Measurements from ENCODE around the gene FANCM. TPM values are rescaled to one million over a fixed set of nuclear protein-coding genes. Genes with fewer than 3 reads are reported as not detected.

The FANCM gene
- total RNA-seq, 1 experiment from 2014 or later = 20.8 TPM

DNA sequence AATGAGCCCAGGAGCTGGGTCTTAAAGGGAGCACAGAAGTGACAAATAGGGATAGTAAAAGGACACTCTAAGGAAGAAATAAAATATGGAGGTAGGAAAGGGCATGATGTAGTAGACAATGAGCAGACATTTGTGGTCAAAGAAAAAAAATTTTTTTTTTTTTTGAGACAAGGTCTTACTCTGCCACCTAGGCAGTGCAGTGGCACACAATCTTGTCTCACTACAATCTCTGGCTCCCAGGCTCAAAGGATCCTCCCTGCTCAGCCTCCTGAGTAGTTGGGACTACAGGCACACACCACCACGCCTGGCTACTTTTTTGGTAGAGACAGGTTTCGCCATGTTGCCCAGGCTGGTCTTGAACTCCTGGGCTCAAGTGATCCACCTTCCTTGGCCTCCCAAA lies 10.0 kb upstream of the FANCM start:
- CTCF ChIA-PET = no interaction called here
- intact Hi-C loops (cut with micrococcal nuclease; ENCODE audit: unreplicated experiment) = no loop called here
- TF ChIP-seq, protein P1, sequence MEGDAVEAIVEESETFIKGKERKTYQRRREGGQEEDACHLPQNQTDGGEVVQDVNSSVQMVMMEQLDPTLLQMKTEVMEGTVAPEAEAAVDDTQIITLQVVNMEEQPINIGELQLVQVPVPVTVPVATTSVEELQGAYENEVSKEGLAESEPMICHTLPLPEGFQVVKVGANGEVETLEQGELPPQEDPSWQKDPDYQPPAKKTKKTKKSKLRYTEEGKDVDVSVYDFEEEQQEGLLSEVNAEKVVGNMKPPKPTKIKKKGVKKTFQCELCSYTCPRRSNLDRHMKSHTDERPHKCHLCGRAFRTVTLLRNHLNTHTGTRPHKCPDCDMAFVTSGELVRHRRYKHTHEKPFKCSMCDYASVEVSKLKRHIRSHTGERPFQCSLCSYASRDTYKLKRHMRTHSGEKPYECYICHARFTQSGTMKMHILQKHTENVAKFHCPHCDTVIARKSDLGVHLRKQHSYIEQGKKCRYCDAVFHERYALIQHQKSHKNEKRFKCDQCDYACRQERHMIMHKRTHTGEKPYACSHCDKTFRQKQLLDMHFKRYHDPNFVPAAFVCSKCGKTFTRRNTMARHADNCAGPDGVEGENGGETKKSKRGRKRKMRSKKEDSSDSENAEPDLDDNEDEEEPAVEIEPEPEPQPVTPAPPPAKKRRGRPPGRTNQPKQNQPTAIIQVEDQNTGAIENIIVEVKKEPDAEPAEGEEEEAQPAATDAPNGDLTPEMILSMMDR (conservative IDR thresholded peaks at IDR 0.05; ENCODE audit: low read depth, low read length) = no peak
- no peak for TF ChIP-seq EZH2 (IDR thresholded peaks at IDR 0.05; ENCODE audit: borderline replicate concordance, low read depth, low read length, poor library complexity, severe bottlenecking)

DNA sequence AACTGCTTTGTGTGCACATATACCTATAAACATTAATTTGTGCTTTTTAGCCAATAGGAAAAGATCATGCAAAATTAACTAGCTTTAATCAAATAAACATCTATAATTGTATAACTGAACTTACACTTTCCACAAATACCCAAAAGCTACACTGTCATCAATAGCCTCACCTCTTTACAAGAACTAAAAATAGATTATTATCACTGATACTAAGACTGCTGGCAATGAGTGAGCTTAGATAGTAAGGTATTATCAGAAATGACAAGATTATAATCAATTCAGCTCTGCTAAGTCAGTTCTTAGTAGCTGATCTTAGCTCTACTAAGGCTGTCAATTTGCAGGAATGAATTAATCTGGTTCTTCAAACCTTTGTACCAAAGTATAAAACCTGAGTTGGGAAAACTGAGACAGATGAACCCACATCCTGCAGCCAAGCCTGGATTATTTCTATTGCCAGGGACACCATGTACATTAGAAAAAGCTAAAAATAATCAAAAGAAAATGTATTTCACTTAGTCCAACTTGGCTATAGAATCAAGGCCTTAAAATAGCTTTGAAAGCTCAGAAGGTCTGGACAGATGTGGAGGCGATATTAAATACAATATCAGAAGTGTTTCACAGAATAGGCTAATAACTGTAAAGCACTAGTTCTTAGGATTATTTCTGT lies 6.6 kb upstream of the FANCM start:
- no peaks in the 10 kb centered on the region for H3K27me3 ChIP-seq (replicated peaks; ENCODE audit: insufficient read depth, low read depth, low read length, poor library complexity)
- CTCF ChIA-PET = interaction anchor here (0.6 kb wide), 1 partner anchor 167 kb away, joined by 3 read pairs; the partner anchor contains the start of genes KLHL28 and TOGARAM1
- H3K27ac ChIP-seq (ENCODE audit: low read depth, low read length, poor library complexity, severe bottlenecking) = no peak overlapping the region
- intact Hi-C loops (cut with micrococcal nuclease; ENCODE audit: unreplicated experiment) = no loop called here
- POLR2A ChIA-PET (ENCODE audit: low non-redundant PET) = no interaction called here
- H3K9me3 ChIP-seq (ENCODE audit: low read depth, low read length, poor library complexity, severe bottlenecking) = no peaks in the 10 kb centered on the region
- BruUV-seq (replicated peaks) = no TSS peak
- DNase-seq (ENCODE audit: low spot score) = no peak
- peaks cover 5% of the 10 kb centered on the region for H3K4me1 ChIP-seq (ENCODE audit: insufficient read depth, low read length, poor library complexity, severe bottlenecking)
- no peak overlapping the region for H3K4me3 ChIP-seq (ENCODE audit: low read depth, low read length, poor library complexity, severe bottlenecking)
- peaks cover 26% of the 10 kb centered on the region for H3K36me3 ChIP-seq (ENCODE audit: insufficient read depth, low read length, poor library complexity, severe bottlenecking)
- TF ChIP-seq EZH2 (IDR thresholded peaks at IDR 0.05; ENCODE audit: borderline replicate concordance, low read depth, low read length, poor library complexity, severe bottlenecking) = no peak
- TF ChIP-seq, protein P1 (conservative IDR thresholded peaks at IDR 0.05; ENCODE audit: low read depth, low read length) = no peak

More for the DNA sequence above, 10.0 kb upstream of the FANCM start:
- Histone ChIP-seq H3K27me3 (replicated peaks; ENCODE audit: insufficient read depth, low read depth, low read length, poor library complexity) (no peaks in the 10 kb centered on the region), H3K4me3 (ENCODE audit: low read depth, low read length, poor library complexity, severe bottlenecking) (no peak overlapping the region), H3K4me1 (ENCODE audit: insufficient read depth, low read length, poor library complexity, severe bottlenecking) (no peaks in the 10 kb centered on the region), H3K36me3 (ENCODE audit: insufficient read depth, low read length, poor library complexity, severe bottlenecking) (peaks cover 56% of the 10 kb centered on the region), H3K27ac (ENCODE audit: low read depth, low read length, poor library complexity, severe bottlenecking) (no peak overlapping the region), H3K9me3 (ENCODE audit: low read depth, low read length, poor library complexity, severe bottlenecking) (no peaks in the 10 kb centered on the region)
- DNase-seq (ENCODE audit: low spot score) = no peak
- BruUV-seq (replicated peaks) = no TSS peak
- POLR2A ChIA-PET (ENCODE audit: low non-redundant PET) = no interaction called here

DNA sequence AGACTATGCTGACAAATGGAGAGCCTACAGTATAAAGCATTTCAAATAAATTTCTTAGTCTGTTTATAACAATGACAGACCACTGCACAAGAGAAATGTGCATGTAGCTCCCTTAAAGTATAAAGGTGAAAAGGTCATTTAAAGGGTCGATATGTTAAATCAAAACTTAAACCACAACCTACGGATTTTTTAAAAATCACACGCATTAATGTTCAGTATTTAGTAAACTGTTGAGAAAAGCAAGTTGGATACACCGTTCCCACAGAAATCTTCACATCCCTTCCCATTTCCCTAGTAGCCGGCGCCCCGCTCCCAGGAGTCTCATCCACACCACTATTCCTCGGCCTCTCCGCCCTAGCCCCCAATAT lies 2.1 kb upstream of the FANCM start:
- no peak for DNase-seq (ENCODE audit: low spot score)
- POLR2A ChIA-PET (ENCODE audit: low non-redundant PET) = interaction anchor here (0.6 kb wide), 1 partner anchor 19 kb away, joined by 3 read pairs; no protein-coding TSS in a partner anchor
- Histone ChIP-seq H3K4me3 (ENCODE audit: low read depth, low read length, poor library complexity, severe bottlenecking) (peak overlapping the region; percentile 83), H3K4me1 (ENCODE audit: insufficient read depth, low read length, poor library complexity, severe bottlenecking) (peaks cover 12% of the 10 kb centered on the region), H3K36me3 (ENCODE audit: insufficient read depth, low read length, poor library complexity, severe bottlenecking) (no peaks in the 10 kb centered on the region), H3K27me3 (replicated peaks; ENCODE audit: insufficient read depth, low read depth, low read length, poor library complexity) (no peaks in the 10 kb centered on the region), H3K27ac (ENCODE audit: low read depth, low read length, poor library complexity, severe bottlenecking) (peak overlapping the region; percentile 92), H3K9me3 (ENCODE audit: low read depth, low read length, poor library complexity, severe bottlenecking) (no peaks in the 10 kb centered on the region)
- intact Hi-C loops (cut with micrococcal nuclease; ENCODE audit: unreplicated experiment) = loop anchor here (2.0 to 5.0 kb wide), 3 partner anchors 119 to 221 kb away; partner anchors contain the start of genes KLHL28 and MIS18BP1
- TF ChIP-seq EZH2 (IDR thresholded peaks at IDR 0.05; ENCODE audit: borderline replicate concordance, low read depth, low read length, poor library complexity, severe bottlenecking) = no peak
- TF ChIP-seq, protein P1 (conservative IDR thresholded peaks at IDR 0.05; ENCODE audit: low read depth, low read length) = no peak
- CTCF ChIA-PET = interaction anchor here (0.6 to 0.7 kb wide), 2 partner anchors 108 to 122 kb away, joined by 4 to 10 read pairs; no protein-coding TSS in a partner anchor
- BruUV-seq (replicated peaks) = TSS peak; percentile 76

Measured in A673 (cell line).